Panc1 (cell line): ENCODE results near the gene PRCC. TPM values are rescaled to one million over a fixed set of nuclear protein-coding genes. Genes with fewer than 3 reads are reported as not detected.
A peak's percentile ranks its signal among the peaks of the same experiment; 100 is the strongest.

ENCODE experiments used
- ATAC-seq: fragments of 200-7000 bp; cut with Tn5 transposase; 2 replicates; pipeline ENCODE4 v1.9.1; 2020; ENCODE audit warnings: mild to moderate bottlenecking, moderate library complexity
- BruUV-seq: library from RNA; stranded (reverse); fragments of 400-500 nt; replicated peaks from 2 replicates; lab custom pipeline; 2021; lab: Mats Ljungman, UMichigan
- CTCF ChIA-PET: fragments of 300-600 bp; sonication (Branson Sonifier 250); formaldehyde crosslinking; loops from one replicate; lab custom pipeline; 2022; ENCODE audit warnings: antibody characterized with exemption; lab: Charles Lee
- POLR2A ChIA-PET: fragments of 300-600 bp; sonication (Branson Sonifier 250); formaldehyde crosslinking; loops from one replicate; lab custom pipeline; 2022; ENCODE audit warnings: antibody characterized with exemption; lab: Charles Lee
- DNase-seq: peaks from one replicate; pipeline ENCODE4 v3.0.0-alpha.2; 2010; ENCODE audit warnings: low read depth, low spot score
- H3K27ac ChIP-seq: 2 replicates; pipeline ENCODE4 v1.5.1; 2011; ENCODE audit warnings: mild to moderate bottlenecking, low read length, inconsistent platforms
- H3K27me3 ChIP-seq: fragments of 200-500 bp; sonication (Bioruptor generic); 2 replicates; pipeline ENCODE4 v1.6.0; 2014; ENCODE audit warnings: low read length, inconsistent platforms; ENCODE audit not compliant: control insufficient read depth, insufficient read depth
- H3K36me3 ChIP-seq: fragments of 200-500 bp; sonication (Bioruptor generic); 2 replicates; pipeline ENCODE4 v1.5.1; 2014; ENCODE audit warnings: inconsistent platforms, mild to moderate bottlenecking, low read length, moderate library complexity; ENCODE audit not compliant: control insufficient read depth, insufficient read depth
- H3K4me1 ChIP-seq: 2 replicates; pipeline ENCODE4 v1.5.1; 2011; ENCODE audit warnings: inconsistent platforms, mild to moderate bottlenecking, low read length, moderate library complexity; ENCODE audit not compliant: control insufficient read depth, insufficient read depth
- H3K4me3 ChIP-seq, 2 experiments: 2 replicates each; pipeline ENCODE4 v1.5.1; 2011 to 2012; ENCODE audit warnings: low read depth in 2 of 2, low read length in 2 of 2, mild to moderate bottlenecking in 2 of 2, inconsistent platforms in 1 of 2, moderate library complexity in 1 of 2
- H3K9me3 ChIP-seq: fragments of 200-500 bp; sonication (Bioruptor generic); 2 replicates; pipeline ENCODE4 v1.5.1; 2014; ENCODE audit warnings: low read depth, mild to moderate bottlenecking, inconsistent platforms, low read length, moderate library complexity; ENCODE audit not compliant: control insufficient read depth, insufficient read depth
- POLR2AphosphoS5 ChIP-seq: IDR thresholded peaks from 2 replicates; pipeline ENCODE4 v1.6.1; 2012; ENCODE audit warnings: mild to moderate bottlenecking, low read depth, low read length, moderate library complexity
- SIN3A ChIP-seq: IDR thresholded peaks from 2 replicates; pipeline ENCODE4 v1.6.1; 2012; ENCODE audit warnings: low read depth, mild to moderate bottlenecking, low read length, moderate library complexity, borderline replicate concordance; ENCODE audit not compliant: insufficient read depth
- TCF7L2 ChIP-seq: IDR thresholded peaks from 2 replicates; pipeline ENCODE4 v1.6.1; 2011; ENCODE audit warnings: mild to moderate bottlenecking, low read depth, low read length, inconsistent platforms
- in situ Hi-C: cut with HindIII; loops from 2 replicates; pipeline ENCODE4 v1.10.0; 2016; ENCODE audit warnings: low sequenced_read_pairs, low pct_unique_long_range_greater_than_20kb
- intact Hi-C: fragments of 100-400 bp; cut with micrococcal nuclease; formaldehyde crosslinking; loops from one replicate; pipeline ENCODE4 v1.10.0; 2022; ENCODE audit not compliant: unreplicated experiment
- total RNA-seq: library from RNA; stranded (reverse); gene quantifications from one replicate; pipeline ENCODE4 v1.2.1, GENCODE V29; 2021; ENCODE audit not compliant: unreplicated experiment
- TF ChIP-seq, protein P1 (sequence below): fragments of 450-650 bp; IDR thresholded peaks from 2 replicates; pipeline ENCODE4 v1.5.1; 2017; ENCODE audit warnings: mild to moderate bottlenecking
- TF ChIP-seq, protein P2 (sequence below), 2 experiments: IDR thresholded peaks; 2 replicates each; pipeline ENCODE4 v1.6.1; 2011 to 2012; ENCODE audit warnings: low read depth in 2 of 2, control low read depth in 1 of 2, low read length in 1 of 2, mild to moderate bottlenecking in 1 of 2, moderate library complexity in 1 of 2; ENCODE audit not compliant: insufficient read depth in 1 of 2

PRCC gene
- total RNA-seq, 1 experiment from 2014 or later: 78.5 TPM

- no peaks in the 10 kb centered on the region for H3K36me3 ChIP-seq
- intact Hi-C loops: no loop called here
- ChIA-PET CTCF (no interaction called here), POLR2A (no interaction called here)
- BruUV-seq: no TSS peak
- TF ChIP-seq SIN3A (no peak), TCF7L2 (no peak), POLR2AphosphoS5 (no peak)
- TF ChIP-seq, protein P1, sequence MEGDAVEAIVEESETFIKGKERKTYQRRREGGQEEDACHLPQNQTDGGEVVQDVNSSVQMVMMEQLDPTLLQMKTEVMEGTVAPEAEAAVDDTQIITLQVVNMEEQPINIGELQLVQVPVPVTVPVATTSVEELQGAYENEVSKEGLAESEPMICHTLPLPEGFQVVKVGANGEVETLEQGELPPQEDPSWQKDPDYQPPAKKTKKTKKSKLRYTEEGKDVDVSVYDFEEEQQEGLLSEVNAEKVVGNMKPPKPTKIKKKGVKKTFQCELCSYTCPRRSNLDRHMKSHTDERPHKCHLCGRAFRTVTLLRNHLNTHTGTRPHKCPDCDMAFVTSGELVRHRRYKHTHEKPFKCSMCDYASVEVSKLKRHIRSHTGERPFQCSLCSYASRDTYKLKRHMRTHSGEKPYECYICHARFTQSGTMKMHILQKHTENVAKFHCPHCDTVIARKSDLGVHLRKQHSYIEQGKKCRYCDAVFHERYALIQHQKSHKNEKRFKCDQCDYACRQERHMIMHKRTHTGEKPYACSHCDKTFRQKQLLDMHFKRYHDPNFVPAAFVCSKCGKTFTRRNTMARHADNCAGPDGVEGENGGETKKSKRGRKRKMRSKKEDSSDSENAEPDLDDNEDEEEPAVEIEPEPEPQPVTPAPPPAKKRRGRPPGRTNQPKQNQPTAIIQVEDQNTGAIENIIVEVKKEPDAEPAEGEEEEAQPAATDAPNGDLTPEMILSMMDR: no peak
- TF ChIP-seq, protein P2, sequence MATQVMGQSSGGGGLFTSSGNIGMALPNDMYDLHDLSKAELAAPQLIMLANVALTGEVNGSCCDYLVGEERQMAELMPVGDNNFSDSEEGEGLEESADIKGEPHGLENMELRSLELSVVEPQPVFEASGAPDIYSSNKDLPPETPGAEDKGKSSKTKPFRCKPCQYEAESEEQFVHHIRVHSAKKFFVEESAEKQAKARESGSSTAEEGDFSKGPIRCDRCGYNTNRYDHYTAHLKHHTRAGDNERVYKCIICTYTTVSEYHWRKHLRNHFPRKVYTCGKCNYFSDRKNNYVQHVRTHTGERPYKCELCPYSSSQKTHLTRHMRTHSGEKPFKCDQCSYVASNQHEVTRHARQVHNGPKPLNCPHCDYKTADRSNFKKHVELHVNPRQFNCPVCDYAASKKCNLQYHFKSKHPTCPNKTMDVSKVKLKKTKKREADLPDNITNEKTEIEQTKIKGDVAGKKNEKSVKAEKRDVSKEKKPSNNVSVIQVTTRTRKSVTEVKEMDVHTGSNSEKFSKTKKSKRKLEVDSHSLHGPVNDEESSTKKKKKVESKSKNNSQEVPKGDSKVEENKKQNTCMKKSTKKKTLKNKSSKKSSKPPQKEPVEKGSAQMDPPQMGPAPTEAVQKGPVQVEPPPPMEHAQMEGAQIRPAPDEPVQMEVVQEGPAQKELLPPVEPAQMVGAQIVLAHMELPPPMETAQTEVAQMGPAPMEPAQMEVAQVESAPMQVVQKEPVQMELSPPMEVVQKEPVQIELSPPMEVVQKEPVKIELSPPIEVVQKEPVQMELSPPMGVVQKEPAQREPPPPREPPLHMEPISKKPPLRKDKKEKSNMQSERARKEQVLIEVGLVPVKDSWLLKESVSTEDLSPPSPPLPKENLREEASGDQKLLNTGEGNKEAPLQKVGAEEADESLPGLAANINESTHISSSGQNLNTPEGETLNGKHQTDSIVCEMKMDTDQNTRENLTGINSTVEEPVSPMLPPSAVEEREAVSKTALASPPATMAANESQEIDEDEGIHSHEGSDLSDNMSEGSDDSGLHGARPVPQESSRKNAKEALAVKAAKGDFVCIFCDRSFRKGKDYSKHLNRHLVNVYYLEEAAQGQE (IDR thresholded peaks at IDR 0.05; ENCODE audit: insufficient read depth in 1 of 2, low read depth in 2 of 2, low read length in 1 of 2): no peak
- DNase-seq (no peak), ATAC-seq (no peak)
- H3K4me3 ChIP-seq: no peak overlapping the region
- H3K4me1 ChIP-seq: no peaks in the 10 kb centered on the region
- H3K27me3 ChIP-seq: no peaks in the 10 kb centered on the region
- in situ Hi-C loops: no loop called here
- no peak overlapping the region for H3K27ac ChIP-seq
- no peaks in the 10 kb centered on the region for H3K9me3 ChIP-seq
Observed at GRCh38 chr1:156846643-156847042, 79.3 kb downstream of the PRCC start.

GRCh38 chr1:156847591-156848460 is 80.5 kb downstream of the PRCC start:
- intact Hi-C loops: no loop called here
- TF ChIP-seq TCF7L2 (no peak), SIN3A (no peak), POLR2AphosphoS5 (no peak)
- TF ChIP-seq, protein P1: no peak
- TF ChIP-seq, protein P2 (IDR thresholded peaks at IDR 0.05; ENCODE audit: insufficient read depth in 1 of 2, low read depth in 2 of 2, low read length in 1 of 2): no peak
- POLR2A ChIA-PET: no interaction called here
- Histone ChIP-seq H3K4me1 (no peaks in the 10 kb centered on the region), H3K36me3 (no peaks in the 10 kb centered on the region), H3K27ac (no peak overlapping the region), H3K4me3 (no peak overlapping the region), H3K27me3 (no peaks in the 10 kb centered on the region), H3K9me3 (no peaks in the 10 kb centered on the region)
- DNase-seq (no peak), ATAC-seq (0 out of 2 replicates have a peak, but pooled peaks have one; percentile 28)
- BruUV-seq: no TSS peak
- in situ Hi-C loops: no loop called here
- CTCF ChIA-PET: interaction anchor here (1.4 kb wide), 1 partner anchor 12 kb away, joined by 3 read pairs; no protein-coding TSS in a partner anchor
